Smooth muscle cell (in vitro differentiated cells): Measurements from ENCODE around the gene CRACR2B. TPM values are rescaled to one million over a fixed set of nuclear protein-coding genes. Genes with fewer than 3 reads are reported as not detected.
A peak's percentile ranks its signal among the peaks of the same experiment; 100 is the strongest.

Experiments
- DNase-seq: peaks from one replicate; lab custom pipeline; 2025; ENCODE audit not compliant: unreplicated experiment; lab: John Stamatoyannopoulos, UW
- H2AFZ ChIP-seq: fragments of 200-600 bp; sonication (generic); 2 replicates; pipeline ENCODE4 v1.6.0; 2016; ENCODE audit warnings: antibody characterized with exemption, low read depth, mild to moderate bottlenecking
- H3F3A ChIP-seq: fragments of 200-600 bp; sonication (generic); 2 replicates; pipeline ENCODE4 v1.6.0; 2017; ENCODE audit warnings: antibody characterized with exemption, low read depth
- H3K27ac ChIP-seq: fragments of 200-600 bp; sonication (generic); 2 replicates; pipeline ENCODE4 v1.5.1; 2016; ENCODE audit warnings: low read depth, mild to moderate bottlenecking
- H3K27me3 ChIP-seq: fragments of 200-600 bp; sonication (generic); 2 replicates; pipeline ENCODE4 v1.6.1; 2016; ENCODE audit warnings: low read depth, mild to moderate bottlenecking
- H3K36me3 ChIP-seq: fragments of 200-600 bp; sonication (generic); 2 replicates; pipeline ENCODE4 v1.5.1; 2016; ENCODE audit warnings: low read depth
- H3K4me1 ChIP-seq: fragments of 200-600 bp; sonication (generic); 2 replicates; pipeline ENCODE4 v1.5.1; 2016; ENCODE audit warnings: low read depth
- H3K4me2 ChIP-seq: fragments of 200-600 bp; sonication (generic); 2 replicates; pipeline ENCODE4 v1.6.0; 2016; ENCODE audit warnings: mild to moderate bottlenecking
- H3K4me3 ChIP-seq: fragments of 200-600 bp; sonication (generic); 2 replicates; pipeline ENCODE4 v1.5.1; 2016; ENCODE audit warnings: mild to moderate bottlenecking
- H3K79me2 ChIP-seq: fragments of 200-600 bp; sonication (generic); 2 replicates; pipeline ENCODE4 v1.6.0; 2016; ENCODE audit warnings: low read depth, mild to moderate bottlenecking
- H3K9ac ChIP-seq: fragments of 200-600 bp; sonication (generic); 2 replicates; pipeline ENCODE4 v1.6.0; 2016; ENCODE audit warnings: low read depth
- H3K9me3 ChIP-seq: fragments of 200-600 bp; sonication (generic); replicated peaks from 2 replicates; pipeline ENCODE4 v1.5.1; 2016; ENCODE audit warnings: low read depth
- H4K20me1 ChIP-seq: fragments of 200-600 bp; sonication (generic); 2 replicates; pipeline ENCODE4 v1.6.0; 2016; ENCODE audit warnings: low read depth
- CTCF ChIP-seq: fragments of 200-600 bp; sonication (generic); IDR thresholded peaks from 2 replicates; pipeline ENCODE4 v1.5.1; 2017; ENCODE audit warnings: borderline replicate concordance, mild to moderate bottlenecking, antibody characterized with exemption; ENCODE audit not compliant: insufficient read depth, poor library complexity, severe bottlenecking
- WGBS: methylation state at CpG from one replicate; pipeline ENCODE4 v1.1.7; 2016; ENCODE audit warnings: low lambda C conversion rate; 5-methylcytosine and 5-hydroxymethylcytosine counted together
- polyA plus RNA-seq: library from polyadenylated mRNA; unstranded; fragments of >200 nt; fragmentation: Nextera tagmentation; extraction: Ambion mirVana; gene quantifications from 2 replicates; pipeline ENCODE4 v1.2.1, GENCODE V29; 2016
- total RNA-seq: library from RNA; depleted of rRNA; stranded (reverse); fragments of >200 nt; gene quantifications from 2 replicates; pipeline ENCODE4 v1.2.3, GENCODE V29; 2014

Gene CRACR2B
- total and polyA plus RNA-seq, 2 experiments from 2014 or later: 0.10 to 0.36 TPM

- no peak overlapping the region for H2AFZ ChIP-seq
- peak; percentile 79 for DNase-seq
- peaks cover 4% of the 10 kb centered on the region for H3F3A ChIP-seq
- no peak for TF ChIP-seq CTCF
- H3K36me3 ChIP-seq: no peaks in the 10 kb centered on the region
- H3K4me1 ChIP-seq: peaks cover 16% of the 10 kb centered on the region
- H4K20me1 ChIP-seq: peaks cover 18% of the 10 kb centered on the region
- peak overlapping the region; percentile 83 for H3K27ac ChIP-seq
- peak overlapping the region; percentile 98 for H3K4me2 ChIP-seq
- no peaks in the 10 kb centered on the region for H3K9me3 ChIP-seq
- peak overlapping the region; percentile 84 for H3K9ac ChIP-seq
- peak overlapping the region; percentile 70 for H3K4me3 ChIP-seq
- H3K79me2 ChIP-seq: no peaks in the 10 kb centered on the region
- WGBS: under 1% methylated on average over 46 of the region's 57 CpGs
- no peaks in the 10 kb centered on the region for H3K27me3 ChIP-seq
These were observed 30.2 kb upstream of the CRACR2B start for GRCh38 chr11:797296-798092.

GRCh38 chr11:798093-798713 is 29.5 kb upstream of the CRACR2B start, which contains the start of gene SLC25A22:
TSS of gene SLC25A22 (minus strand) at chr11:798281. CDS start at chr11:795006, 3,275 bp downstream.
- H3K36me3 ChIP-seq: no peaks in the 10 kb centered on the region
- H4K20me1 ChIP-seq: peaks cover 18% of the 10 kb centered on the region
- H3K9me3 ChIP-seq: no peaks in the 10 kb centered on the region
- peak within 1 kb of the TSS; percentile 70 for H3K4me3 ChIP-seq
- no peak within 1 kb of the TSS for H2AFZ ChIP-seq
- peaks cover 16% of the 10 kb centered on the region for H3K4me1 ChIP-seq
- TF ChIP-seq CTCF: peak; percentile 71
- peak; percentile 68 for DNase-seq
- WGBS: 29% methylated on average over 9 of the region's 69 CpGs
- H3K27me3 ChIP-seq: no peaks in the 10 kb centered on the region
- peak within 1 kb of the TSS; percentile 84 for H3K9ac ChIP-seq
- peaks cover 4% of the 10 kb centered on the region for H3F3A ChIP-seq
- peak within 1 kb of the TSS; percentile 83 for H3K27ac ChIP-seq
- no peaks in the 10 kb centered on the region for H3K79me2 ChIP-seq
- H3K4me2 ChIP-seq: peak within 1 kb of the TSS; percentile 98

GRCh38 chr11:799641-800316 is 27.9 kb upstream of the CRACR2B start:
- DNase-seq: no peak
- Histone ChIP-seq H4K20me1 (peaks cover 14% of the 10 kb centered on the region), H3K4me1 (peaks cover 25% of the 10 kb centered on the region), H3K36me3 (no peaks in the 10 kb centered on the region), H3K27me3 (no peaks in the 10 kb centered on the region), H3K9ac (no peak overlapping the region), H3K4me3 (no peak overlapping the region), H3F3A (peaks cover 4% of the 10 kb centered on the region), H3K4me2 (no peak overlapping the region), H3K27ac (no peak overlapping the region), H3K79me2 (no peaks in the 10 kb centered on the region), H2AFZ (no peak overlapping the region), H3K9me3 (no peaks in the 10 kb centered on the region)
- 97% methylated on average over 27 of the region's 32 CpGs for WGBS
- TF ChIP-seq CTCF: no peak
